GM12875 (cell line): ENCODE measurements around the gene CHRNA5.

Source experiments
- H3K4me3 ChIP-seq: one replicate; pipeline ENCODE4 v1.5.1; 2011; ENCODE audit warnings: low read depth, low read length, control low read depth
- CTCF ChIP-seq: IDR thresholded peaks from 2 replicates; pipeline ENCODE4 v1.5.1; 2011; ENCODE audit warnings: low read depth, mild to moderate bottlenecking, control low read depth, inconsistent platforms, low read length, moderate library complexity, borderline replicate concordance; ENCODE audit not compliant: insufficient read depth

CHRNA5 gene

GRCh38 chr15:78538358-78538757 is 27.0 kb upstream of the CHRNA5 start:
- H3K4me3 ChIP-seq, result no peak overlapping the region
- TF ChIP-seq CTCF, result no peak

GRCh38 chr15:78539464-78540140 is 25.7 kb upstream of the CHRNA5 start:
- H3K4me3 ChIP-seq, result peak overlapping the region; percentile 87

- TF ChIP-seq CTCF, result no peak
- H3K4me3 ChIP-seq, result peak within 1 kb of the TSS; percentile 87
Observed at GRCh38 chr15:78540141-78540870, 25.0 kb upstream of the CHRNA5 start, which contains the start of gene PSMA4. PSMA4 (plus strand) TSS chr15:78540444; CDS start chr15:78541928, 1,484 bp downstream.

GRCh38 chr15:78540871-78541743 is 24.2 kb upstream of the CHRNA5 start:
- peak overlapping the region; percentile 87 for H3K4me3 ChIP-seq
- no peak for TF ChIP-seq CTCF

- peak overlapping the region; percentile 87 for H3K4me3 ChIP-seq
- no peak for TF ChIP-seq CTCF
Observed at GRCh38 chr15:78541744-78542034, 23.6 kb upstream of the CHRNA5 start.

- TF ChIP-seq CTCF, result no peak
- no peak overlapping the region for H3K4me3 ChIP-seq
Observed at GRCh38 chr15:78542647-78543046, 22.7 kb upstream of the CHRNA5 start.

GRCh38 chr15:78550194-78550593 is 15.1 kb upstream of the CHRNA5 start:
- H3K4me3 ChIP-seq, result no peak overlapping the region
- no peak for TF ChIP-seq CTCF
